ENCODE data around the gene USP4. TPM values are rescaled to one million over a fixed set of nuclear protein-coding genes. Genes with fewer than 3 reads are reported as not detected.

The USP4 gene
- total RNA-seq, 1 donor from 2014 or later, result 45.2 TPM

DNA sequence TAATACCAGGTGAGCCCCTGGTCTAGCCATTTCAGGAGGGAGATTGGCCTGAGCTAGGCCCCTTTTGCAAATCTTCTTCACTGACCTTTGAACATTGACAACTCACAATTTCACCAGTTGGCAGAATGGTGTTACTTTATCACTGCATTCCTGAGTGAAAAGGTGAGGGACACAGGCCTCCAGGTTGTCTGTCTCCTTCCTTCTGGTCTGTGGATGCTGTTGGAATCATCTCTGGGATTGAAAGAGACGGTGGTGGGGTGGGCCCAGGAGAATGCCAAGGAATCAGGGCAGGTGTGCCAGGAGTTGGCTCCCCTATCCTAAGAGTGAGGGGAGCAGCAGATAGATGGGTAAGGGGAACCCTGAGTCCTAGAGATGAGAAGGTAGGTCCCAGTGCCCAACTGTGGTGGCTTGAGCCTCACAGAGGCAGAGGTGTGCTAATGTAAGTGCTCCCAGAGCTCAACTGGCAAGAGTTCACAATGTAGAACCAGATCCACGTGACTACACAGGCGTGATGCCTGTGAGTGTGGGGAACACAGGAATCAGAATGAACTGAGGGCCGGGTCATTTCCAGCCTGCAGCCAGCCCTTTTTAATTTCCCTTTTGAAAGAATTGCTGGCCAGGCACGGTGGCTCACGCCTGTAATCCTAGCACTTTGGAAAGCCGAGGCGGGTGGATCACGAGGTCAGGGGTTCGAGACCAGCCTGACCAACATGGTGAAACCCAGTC lies 74.0 kb downstream of the USP4 start:
- Histone ChIP-seq H3K36me3 (peaks cover 0 to 4% of the 10 kb centered on the region in 2 donors), H3K27ac (peak overlapping the region; percentile 68), H3K27me3 (no peaks in the 10 kb centered on the region), H3K4me3 (no peak overlapping the region), H3K4me1 (no peaks in the 10 kb centered on the region), H3K9me3 (no peaks in the 10 kb centered on the region)
- no peak for DNase-seq (ENCODE audit: extremely low spot score in 2 of 2)
- TF ChIP-seq, protein P1, sequence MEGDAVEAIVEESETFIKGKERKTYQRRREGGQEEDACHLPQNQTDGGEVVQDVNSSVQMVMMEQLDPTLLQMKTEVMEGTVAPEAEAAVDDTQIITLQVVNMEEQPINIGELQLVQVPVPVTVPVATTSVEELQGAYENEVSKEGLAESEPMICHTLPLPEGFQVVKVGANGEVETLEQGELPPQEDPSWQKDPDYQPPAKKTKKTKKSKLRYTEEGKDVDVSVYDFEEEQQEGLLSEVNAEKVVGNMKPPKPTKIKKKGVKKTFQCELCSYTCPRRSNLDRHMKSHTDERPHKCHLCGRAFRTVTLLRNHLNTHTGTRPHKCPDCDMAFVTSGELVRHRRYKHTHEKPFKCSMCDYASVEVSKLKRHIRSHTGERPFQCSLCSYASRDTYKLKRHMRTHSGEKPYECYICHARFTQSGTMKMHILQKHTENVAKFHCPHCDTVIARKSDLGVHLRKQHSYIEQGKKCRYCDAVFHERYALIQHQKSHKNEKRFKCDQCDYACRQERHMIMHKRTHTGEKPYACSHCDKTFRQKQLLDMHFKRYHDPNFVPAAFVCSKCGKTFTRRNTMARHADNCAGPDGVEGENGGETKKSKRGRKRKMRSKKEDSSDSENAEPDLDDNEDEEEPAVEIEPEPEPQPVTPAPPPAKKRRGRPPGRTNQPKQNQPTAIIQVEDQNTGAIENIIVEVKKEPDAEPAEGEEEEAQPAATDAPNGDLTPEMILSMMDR (IDR thresholded peaks at IDR 0.05), result no peak
- intact Hi-C loops (cut with DNase I), result no loop called here

GRCh38 chr3:49263159-49263889 lies 76.5 kb downstream of the USP4 start:
- Histone ChIP-seq H3K4me1 (no peaks in the 10 kb centered on the region), H3K36me3 (no peaks in the 10 kb centered on the region), H3K9me3 (no peaks in the 10 kb centered on the region), H3K4me3 (no peak overlapping the region), H3K27ac (no peak overlapping the region), H3K27me3 (no peaks in the 10 kb centered on the region)
- intact Hi-C loops (cut with DNase I), result no loop called here
- TF ChIP-seq, protein P1 (IDR thresholded peaks at IDR 0.05), result no peak
- no peak for TF ChIP-seq POLR2A (IDR thresholded peaks at IDR 0.05)
- TF ChIP-seq POLR2AphosphoS5 (IDR thresholded peaks at IDR 0.05; ENCODE audit: insufficient read depth in 1 of 2, low read depth in 1 of 2), result no peak
- no peak for DNase-seq (ENCODE audit: extremely low spot score in 2 of 2)

DNA sequence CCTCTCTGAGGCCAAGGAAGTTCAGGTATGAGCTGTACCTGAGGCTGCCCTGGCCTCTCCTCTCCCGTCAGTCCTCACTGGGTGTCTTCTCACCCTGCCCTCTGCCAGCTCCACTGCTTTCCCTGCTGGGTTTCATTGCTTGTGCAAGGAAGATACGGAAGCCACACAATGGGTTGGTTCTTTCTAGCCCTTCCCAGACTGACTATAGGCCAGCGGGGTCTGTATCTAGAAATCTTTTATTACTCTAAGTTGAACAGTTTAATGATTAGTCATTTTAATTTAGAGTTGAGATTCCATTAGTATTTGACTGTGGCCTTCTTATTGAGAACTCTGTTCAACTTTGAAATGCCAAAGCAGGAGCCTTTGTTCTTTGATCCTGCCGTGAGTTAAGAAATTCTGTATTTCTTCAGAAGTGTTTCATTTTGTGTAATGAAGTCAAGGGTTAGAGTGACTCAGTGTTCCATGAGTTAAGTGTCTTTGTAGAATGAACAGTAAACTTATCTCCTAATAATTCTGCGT lies 79.0 kb downstream of the USP4 start:
- Histone ChIP-seq H3K4me3 (no peak overlapping the region), H3K27ac (no peak overlapping the region), H3K9me3 (no peaks in the 10 kb centered on the region), H3K4me1 (no peaks in the 10 kb centered on the region), H3K36me3 (no peaks in the 10 kb centered on the region), H3K27me3 (no peaks in the 10 kb centered on the region)
- no peak for TF ChIP-seq POLR2A (IDR thresholded peaks at IDR 0.05)
- no peak for TF ChIP-seq POLR2AphosphoS5 (IDR thresholded peaks at IDR 0.05; ENCODE audit: insufficient read depth in 1 of 2, low read depth in 1 of 2)
- TF ChIP-seq, protein P1 (IDR thresholded peaks at IDR 0.05), result no peak
- DNase-seq (ENCODE audit: extremely low spot score in 2 of 2), result no peak
- intact Hi-C loops (cut with DNase I), result no loop called here

DNA sequence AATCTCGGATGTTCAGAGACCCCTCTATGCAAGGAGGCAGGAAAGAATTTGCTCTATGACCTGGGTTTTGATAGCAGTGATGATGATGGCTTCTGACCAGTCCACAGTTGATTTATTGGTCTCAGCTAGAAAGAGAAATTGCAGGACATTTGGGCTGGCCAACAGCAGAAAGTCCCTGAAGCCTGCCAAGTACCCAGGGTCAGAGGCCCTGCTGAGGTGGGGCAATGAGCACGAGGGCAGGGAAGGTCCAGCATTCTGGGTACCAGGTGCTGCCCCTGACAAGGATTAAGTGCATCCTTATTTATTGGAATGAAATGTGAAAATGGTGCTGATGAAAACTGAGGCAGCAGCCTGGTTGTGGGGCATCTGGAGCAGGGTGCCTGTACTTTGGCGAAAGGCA lies 82.7 kb downstream of the USP4 start:
- intact Hi-C loops (cut with DNase I), result no loop called here
- Histone ChIP-seq H3K4me3 (no peak overlapping the region), H3K36me3 (no peaks in the 10 kb centered on the region), H3K27ac (no peak overlapping the region), H3K9me3 (no peaks in the 10 kb centered on the region), H3K27me3 (no peaks in the 10 kb centered on the region), H3K4me1 (no peaks in the 10 kb centered on the region)
- TF ChIP-seq, protein P1 (IDR thresholded peaks at IDR 0.05), result no peak
- TF ChIP-seq POLR2AphosphoS5 (IDR thresholded peaks at IDR 0.05; ENCODE audit: insufficient read depth in 1 of 2, low read depth in 1 of 2) (no peak), POLR2A (IDR thresholded peaks at IDR 0.05) (no peak)
- DNase-seq (ENCODE audit: extremely low spot score in 2 of 2), result no peak

Data from vagina (tissue), 2 donors.